Upper lobe of left lung (tissue), 4 donors: Measurements from ENCODE around the gene MKKS.

Experiments used
- EP300 ChIP-seq, 4 donors: sonication (generic); formaldehyde crosslinking; IDR thresholded peaks; one replicate each; pipeline ENCODE4 v1.5.1; 2017; ENCODE audit warnings: antibody characterized with exemption in 4 of 4, control low read depth in 2 of 4
- TF ChIP-seq, protein P1 (sequence below), 6 experiments: fragments of 450-650 bp in 4 of 6; fragments of 200-600 bp in 2 of 6; sonication (generic) in 2 of 6; IDR thresholded peaks; one replicate each; pipeline ENCODE4 v1.5.1; 2016 to 2019; ENCODE audit warnings: antibody characterized with exemption in 6 of 6

- TF ChIP-seq, protein P1, sequence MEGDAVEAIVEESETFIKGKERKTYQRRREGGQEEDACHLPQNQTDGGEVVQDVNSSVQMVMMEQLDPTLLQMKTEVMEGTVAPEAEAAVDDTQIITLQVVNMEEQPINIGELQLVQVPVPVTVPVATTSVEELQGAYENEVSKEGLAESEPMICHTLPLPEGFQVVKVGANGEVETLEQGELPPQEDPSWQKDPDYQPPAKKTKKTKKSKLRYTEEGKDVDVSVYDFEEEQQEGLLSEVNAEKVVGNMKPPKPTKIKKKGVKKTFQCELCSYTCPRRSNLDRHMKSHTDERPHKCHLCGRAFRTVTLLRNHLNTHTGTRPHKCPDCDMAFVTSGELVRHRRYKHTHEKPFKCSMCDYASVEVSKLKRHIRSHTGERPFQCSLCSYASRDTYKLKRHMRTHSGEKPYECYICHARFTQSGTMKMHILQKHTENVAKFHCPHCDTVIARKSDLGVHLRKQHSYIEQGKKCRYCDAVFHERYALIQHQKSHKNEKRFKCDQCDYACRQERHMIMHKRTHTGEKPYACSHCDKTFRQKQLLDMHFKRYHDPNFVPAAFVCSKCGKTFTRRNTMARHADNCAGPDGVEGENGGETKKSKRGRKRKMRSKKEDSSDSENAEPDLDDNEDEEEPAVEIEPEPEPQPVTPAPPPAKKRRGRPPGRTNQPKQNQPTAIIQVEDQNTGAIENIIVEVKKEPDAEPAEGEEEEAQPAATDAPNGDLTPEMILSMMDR (IDR thresholded peaks at IDR 0.05): no peak
- TF ChIP-seq EP300 (IDR thresholded peaks at IDR 0.05): no peak
Observed at GRCh38 chr20:10453241-10453640, 19.2 kb upstream of the MKKS start.
